Hepatocyte (in vitro differentiated cells): ENCODE measurements around the gene KANK2. TPM values are rescaled to one million over a fixed set of nuclear protein-coding genes. Genes with fewer than 3 reads are reported as not detected.

ENCODE experiments used
- DNase-seq: peaks from one replicate; pipeline ENCODE4 v3.0.0-alpha.2; 2016; ENCODE audit warnings: low spot score
- H2AFZ ChIP-seq: fragments of 200-600 bp; sonication (generic); 2 replicates; pipeline ENCODE4 v1.6.0; 2016; ENCODE audit warnings: antibody characterized with exemption, mild to moderate bottlenecking
- H3K27ac ChIP-seq: fragments of 200-600 bp; sonication (generic); 2 replicates; pipeline ENCODE4 v1.5.1; 2016; ENCODE audit warnings: mild to moderate bottlenecking
- H3K27me3 ChIP-seq: fragments of 200-600 bp; sonication (generic); 2 replicates; pipeline ENCODE4 v1.6.1; 2016
- H3K36me3 ChIP-seq: fragments of 200-600 bp; sonication (generic); replicated peaks from 2 replicates; pipeline ENCODE4 v1.5.1; 2016; ENCODE audit warnings: low read depth; ENCODE audit not compliant: insufficient read depth
- H3K4me1 ChIP-seq: fragments of 200-600 bp; sonication (generic); 2 replicates; pipeline ENCODE4 v1.5.1; 2016; ENCODE audit warnings: mild to moderate bottlenecking, moderate library complexity; ENCODE audit not compliant: insufficient read depth
- H3K4me2 ChIP-seq: fragments of 200-600 bp; sonication (generic); 2 replicates; pipeline ENCODE4 v1.6.0; 2016
- H3K4me3 ChIP-seq: fragments of 200-600 bp; sonication (generic); 2 replicates; pipeline ENCODE4 v1.5.1; 2016; ENCODE audit warnings: mild to moderate bottlenecking
- H3K79me2 ChIP-seq: fragments of 200-600 bp; sonication (generic); 2 replicates; pipeline ENCODE4 v1.6.0; 2017; ENCODE audit warnings: mild to moderate bottlenecking
- H3K9me2 ChIP-seq: fragments of 200-600 bp; sonication (generic); replicated peaks from 2 replicates; pipeline ENCODE4 v1.6.0; 2017; ENCODE audit warnings: mild to moderate bottlenecking; ENCODE audit not compliant: insufficient read depth
- H3K9me3 ChIP-seq: fragments of 200-600 bp; sonication (generic); 2 replicates; pipeline ENCODE4 v1.5.1; 2016; ENCODE audit warnings: low read depth, mild to moderate bottlenecking
- H4K20me1 ChIP-seq: fragments of 200-600 bp; sonication (generic); 2 replicates; pipeline ENCODE4 v1.6.0; 2016; ENCODE audit warnings: mild to moderate bottlenecking; ENCODE audit not compliant: insufficient read depth, poor library complexity, severe bottlenecking
- CTCF ChIP-seq: fragments of 200-600 bp; sonication (generic); IDR thresholded peaks from 2 replicates; pipeline ENCODE4 v1.5.1; 2016; ENCODE audit warnings: antibody characterized with exemption, mild to moderate bottlenecking; ENCODE audit not compliant: poor library complexity
- EZH2 ChIP-seq: fragments of 200-600 bp; sonication (generic); IDR thresholded peaks from 2 replicates; pipeline ENCODE4 v1.6.1; 2016; ENCODE audit warnings: antibody characterized with exemption, mild to moderate bottlenecking, borderline replicate concordance
- EZH2phosphoT487 ChIP-seq: fragments of 200-600 bp; sonication (generic); IDR thresholded peaks from one replicate; pipeline ENCODE4 v1.6.1; 2018; ENCODE audit warnings: antibody characterized with exemption, mild to moderate bottlenecking, low read depth, moderate library complexity; ENCODE audit not compliant: unreplicated experiment, severe bottlenecking
- WGBS: methylation state at CpG from one replicate; pipeline ENCODE4 v1.1.6; 2016; ENCODE audit warnings: low lambda C conversion rate; ENCODE audit errors: missing lambda C conversion rate; 5-methylcytosine and 5-hydroxymethylcytosine counted together
- polyA plus RNA-seq: library from polyadenylated mRNA; unstranded; fragments of >200 nt; fragmentation: Nextera tagmentation; extraction: Ambion mirVana; gene quantifications from 2 replicates; pipeline ENCODE4 v1.2.1, GENCODE V29; 2016
- total RNA-seq: library from RNA; depleted of rRNA; stranded (reverse); fragments of >200 nt; gene quantifications from 2 replicates; pipeline ENCODE4 v1.2.3, GENCODE V29; 2014

KANK2 gene
- total and polyA plus RNA-seq, 2 experiments from 2014 or later, result 39.6 to 60.3 TPM

DNA sequence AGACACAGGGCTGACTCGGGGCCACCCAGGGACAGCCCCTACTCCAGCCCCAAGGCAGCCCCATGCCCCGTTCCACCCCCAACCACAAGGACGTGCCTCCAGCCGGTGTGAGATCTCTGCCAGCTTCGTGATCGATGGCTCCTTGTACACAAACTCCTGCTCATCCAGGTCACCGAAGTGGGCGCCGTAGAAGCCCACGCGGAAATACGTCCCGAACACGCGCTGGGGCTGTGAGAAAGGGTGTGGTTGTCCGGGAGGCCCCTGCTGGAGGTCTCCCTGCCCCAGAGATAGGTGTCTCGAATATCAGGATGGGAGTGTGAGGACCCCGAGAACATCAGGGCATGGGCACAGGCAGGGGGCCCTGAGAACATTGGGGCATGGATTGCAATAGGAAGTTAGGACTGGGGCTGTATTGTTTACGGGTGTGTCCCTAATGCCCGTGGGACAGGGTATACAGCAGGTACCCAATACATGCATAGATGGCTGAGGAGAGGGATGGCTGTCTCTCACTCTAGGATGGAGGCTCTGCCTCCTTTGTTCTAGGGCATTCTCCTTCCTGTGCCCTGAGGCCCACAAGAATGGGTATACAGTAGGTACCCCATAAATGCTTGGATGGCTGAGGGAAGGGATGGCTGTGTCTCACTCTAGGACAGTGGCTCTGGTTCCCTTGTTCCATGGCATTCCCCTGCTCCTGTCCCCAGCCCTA is 5.3 kb upstream of the KANK2 start:
- Histone ChIP-seq H3K4me3 (no peak overlapping the region), H2AFZ (no peak overlapping the region), H3K79me2 (no peaks in the 10 kb centered on the region), H3K4me1 (peaks cover 18% of the 10 kb centered on the region), H3K4me2 (no peak overlapping the region), H3K27ac (peak overlapping the region; percentile 75), H3K9me2 (no peaks in the 10 kb centered on the region), H3K36me3 (no peaks in the 10 kb centered on the region), H3K27me3 (no peaks in the 10 kb centered on the region), H4K20me1 (no peaks in the 10 kb centered on the region), H3K9me3 (no peaks in the 10 kb centered on the region)
- no peak for DNase-seq
- 92% methylated on average over 20 of the region's 20 CpGs for WGBS
- no peak for TF ChIP-seq EZH2

- peaks cover 5% of the 10 kb centered on the region for H3K79me2 ChIP-seq
- H4K20me1 ChIP-seq, result no peaks in the 10 kb centered on the region
- no peak for DNase-seq
- H3K27me3 ChIP-seq, result no peaks in the 10 kb centered on the region
- H3K4me3 ChIP-seq, result no peak overlapping the region
- no peak overlapping the region for H3K27ac ChIP-seq
- H2AFZ ChIP-seq, result no peak overlapping the region
- no peak for TF ChIP-seq CTCF
- TF ChIP-seq EZH2phosphoT487, result no peak
- TF ChIP-seq EZH2, result no peak
- peaks cover 18% of the 10 kb centered on the region for H3K4me1 ChIP-seq
- H3K36me3 ChIP-seq, result no peaks in the 10 kb centered on the region
- 94% methylated on average over 24 of the region's 24 CpGs for WGBS
- H3K4me2 ChIP-seq, result no peak overlapping the region
- H3K9me3 ChIP-seq, result no peaks in the 10 kb centered on the region
- no peaks in the 10 kb centered on the region for H3K9me2 ChIP-seq
Observed at GRCh38 chr19:11201791-11202190, 4.4 kb upstream of the KANK2 start.

GRCh38 chr19:11200931-11201330 is 3.6 kb upstream of the KANK2 start:
- Histone ChIP-seq H3K9me2 (no peaks in the 10 kb centered on the region), H3K9me3 (no peaks in the 10 kb centered on the region), H3K4me3 (no peak overlapping the region), H3K36me3 (no peaks in the 10 kb centered on the region), H4K20me1 (no peaks in the 10 kb centered on the region), H3K4me1 (peaks cover 18% of the 10 kb centered on the region), H3K79me2 (peaks cover 13% of the 10 kb centered on the region), H3K27ac (no peak overlapping the region), H2AFZ (no peak overlapping the region), H3K4me2 (no peak overlapping the region), H3K27me3 (no peaks in the 10 kb centered on the region)
- TF ChIP-seq CTCF, result no peak
- no peak for TF ChIP-seq EZH2
- 93% methylated on average over 9 of the region's 9 CpGs for WGBS
- no peak for DNase-seq

GRCh38 chr19:11200015-11200574 is 2.8 kb upstream of the KANK2 start:
- H3K36me3 ChIP-seq, result no peaks in the 10 kb centered on the region
- peaks cover 24% of the 10 kb centered on the region for H3K4me1 ChIP-seq
- TF ChIP-seq EZH2phosphoT487 (no peak), EZH2 (no peak), CTCF (no peak)
- no peak overlapping the region for H2AFZ ChIP-seq
- H3K4me3 ChIP-seq, result no peak overlapping the region
- no peak overlapping the region for H3K27ac ChIP-seq
- no peaks in the 10 kb centered on the region for H3K9me3 ChIP-seq
- H3K9me2 ChIP-seq, result no peaks in the 10 kb centered on the region
- no peak for DNase-seq
- H3K79me2 ChIP-seq, result peaks cover 22% of the 10 kb centered on the region
- no peaks in the 10 kb centered on the region for H3K27me3 ChIP-seq
- 95% methylated on average over 13 of the region's 15 CpGs for WGBS
- H4K20me1 ChIP-seq, result no peaks in the 10 kb centered on the region
- no peak overlapping the region for H3K4me2 ChIP-seq
